ENCODE data around the gene NOXA1. TPM values are rescaled to one million over a fixed set of nuclear protein-coding genes. Genes with fewer than 3 reads are reported as not detected.

NOXA1 gene
- total and polyA plus RNA-seq, 2 donors (not counting 1 experiment from before 2014, with no cell fraction given): 0.08 to 0.66 TPM

DNA sequence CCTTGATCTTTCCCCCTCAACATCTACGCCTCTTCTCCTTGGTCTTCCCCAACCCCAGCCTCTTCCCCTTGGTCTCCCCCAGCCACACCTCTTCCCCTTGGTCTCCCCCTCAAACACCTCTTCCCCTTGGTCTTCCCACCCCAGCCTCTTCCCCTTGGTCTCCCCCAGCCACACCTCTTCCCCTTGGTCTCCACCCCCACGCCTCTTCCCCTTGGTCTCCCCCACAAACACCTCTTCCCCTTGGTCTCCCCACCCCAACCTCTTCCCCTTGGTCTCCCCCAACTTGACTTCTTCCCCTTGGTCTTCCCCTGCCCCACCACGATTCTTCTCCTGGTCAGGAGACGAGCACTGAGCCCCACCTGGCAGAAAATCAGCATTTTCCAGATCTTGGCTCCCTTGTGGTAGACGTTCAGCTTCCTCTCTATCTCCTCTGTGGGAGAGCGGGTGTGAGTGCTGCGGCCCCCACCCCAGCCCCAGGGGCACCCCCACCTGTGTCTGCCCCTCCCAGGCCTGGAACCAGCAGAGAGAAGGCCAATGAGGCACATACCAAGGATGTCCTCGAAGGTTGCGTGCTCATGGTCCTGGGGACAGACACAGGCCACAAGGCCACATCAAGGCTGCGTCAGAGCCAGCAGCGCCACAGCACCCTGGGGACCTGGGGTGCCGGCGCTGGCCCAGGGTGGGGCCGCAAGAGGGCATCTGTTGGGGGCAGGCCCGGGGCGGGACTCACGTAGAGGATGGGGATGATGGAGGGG is 29.0 kb downstream of the NOXA1 start:
- Histone ChIP-seq H3K4me2 (ENCODE audit: extremely low read depth, insufficient read depth, low read length) (no peak overlapping the region), H3K27ac (ENCODE audit: insufficient read depth, low read length) (no peak overlapping the region), H2AFZ (ENCODE audit: low read length) (no peak overlapping the region), H3K9ac (ENCODE audit: insufficient read depth, low read length) (no peak overlapping the region), H3K79me2 (ENCODE audit: control insufficient read depth, insufficient read depth, low read length) (no peaks in the 10 kb centered on the region), H3K9me3 (ENCODE audit: control insufficient read depth, insufficient read depth, low read depth, low read length) (no peaks in the 10 kb centered on the region), H3K36me3 (ENCODE audit: control insufficient read depth, insufficient read depth, low read length) (peaks cover 17% of the 10 kb centered on the region), H3K27me3 (ENCODE audit: control insufficient read depth, insufficient read depth, low read length) (no peaks in the 10 kb centered on the region), H3K4me3 (replicated peaks in 1 of 4; ENCODE audit: control extremely low read depth in 1 of 4, insufficient read depth in 1 of 4, low read depth in 3 of 4, low read length in 4 of 4) (no peak overlapping the region), H4K20me1 (ENCODE audit: control insufficient read depth, extremely low read depth, insufficient read depth, low read length) (no peaks in the 10 kb centered on the region), H3K4me1 (ENCODE audit: control insufficient read depth, extremely low read depth, insufficient read depth, low read length) (no peaks in the 10 kb centered on the region)
- TF ChIP-seq, protein P1, sequence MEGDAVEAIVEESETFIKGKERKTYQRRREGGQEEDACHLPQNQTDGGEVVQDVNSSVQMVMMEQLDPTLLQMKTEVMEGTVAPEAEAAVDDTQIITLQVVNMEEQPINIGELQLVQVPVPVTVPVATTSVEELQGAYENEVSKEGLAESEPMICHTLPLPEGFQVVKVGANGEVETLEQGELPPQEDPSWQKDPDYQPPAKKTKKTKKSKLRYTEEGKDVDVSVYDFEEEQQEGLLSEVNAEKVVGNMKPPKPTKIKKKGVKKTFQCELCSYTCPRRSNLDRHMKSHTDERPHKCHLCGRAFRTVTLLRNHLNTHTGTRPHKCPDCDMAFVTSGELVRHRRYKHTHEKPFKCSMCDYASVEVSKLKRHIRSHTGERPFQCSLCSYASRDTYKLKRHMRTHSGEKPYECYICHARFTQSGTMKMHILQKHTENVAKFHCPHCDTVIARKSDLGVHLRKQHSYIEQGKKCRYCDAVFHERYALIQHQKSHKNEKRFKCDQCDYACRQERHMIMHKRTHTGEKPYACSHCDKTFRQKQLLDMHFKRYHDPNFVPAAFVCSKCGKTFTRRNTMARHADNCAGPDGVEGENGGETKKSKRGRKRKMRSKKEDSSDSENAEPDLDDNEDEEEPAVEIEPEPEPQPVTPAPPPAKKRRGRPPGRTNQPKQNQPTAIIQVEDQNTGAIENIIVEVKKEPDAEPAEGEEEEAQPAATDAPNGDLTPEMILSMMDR (conservative IDR thresholded peaks at IDR 0.05 in 1 of 2, IDR thresholded peaks at IDR 0.05 in 1 of 2; ENCODE audit: low read depth in 1 of 2, low read length in 2 of 2): no peak
- TF ChIP-seq EZH2 (IDR thresholded peaks at IDR 0.05; ENCODE audit: low read length, missing control alignments): no peak
- no peak for DNase-seq (ENCODE audit: low read depth in 2 of 2)

DNA sequence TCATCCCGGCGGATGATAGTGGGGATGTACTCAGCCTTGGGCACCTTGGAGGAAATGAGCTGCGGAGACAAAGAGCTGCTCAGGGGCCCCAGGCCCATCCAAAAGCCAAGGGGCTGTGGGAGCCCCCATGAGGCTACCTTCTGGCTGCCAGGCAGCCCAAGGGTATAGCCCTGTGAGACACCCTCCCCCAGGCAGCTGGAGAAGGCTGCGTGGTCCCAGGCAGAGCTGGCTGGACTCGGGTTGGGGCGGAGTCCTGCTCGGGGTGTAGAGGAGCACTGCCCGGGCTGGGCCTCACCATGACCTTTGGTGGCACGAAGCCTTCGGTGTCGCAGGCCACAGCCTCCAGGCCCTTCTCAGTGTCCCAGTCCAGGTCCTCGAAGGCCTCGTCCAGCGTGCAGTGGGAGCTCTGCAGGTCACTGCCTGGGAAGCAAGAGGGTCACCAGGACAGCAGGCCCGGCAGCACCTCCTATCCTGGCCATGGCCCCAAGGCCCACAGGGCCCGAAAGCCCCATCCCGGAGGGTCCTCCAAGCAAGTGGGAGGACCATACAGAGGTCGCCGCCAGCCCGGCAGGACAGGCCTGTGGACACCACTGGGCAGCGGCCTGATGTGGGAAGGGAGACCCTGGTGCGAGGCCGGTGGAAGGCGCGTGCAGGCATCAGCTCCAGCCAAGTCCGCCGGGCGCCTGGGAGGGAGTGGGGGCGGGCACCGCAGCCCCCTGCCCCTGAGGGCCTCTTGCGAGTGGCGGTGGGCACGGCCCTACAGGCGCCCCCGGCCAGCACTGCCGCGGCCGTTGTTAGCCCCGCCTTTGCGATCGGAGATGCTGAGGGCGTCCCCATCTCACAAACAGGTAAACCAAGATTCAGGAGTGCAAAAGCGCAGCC is 29.8 kb downstream of the NOXA1 start:
- peak overlapping the region in 2 of 4 experiments; percentile 16 to 42 for H3K4me3 ChIP-seq (replicated peaks in 1 of 4; ENCODE audit: control extremely low read depth in 1 of 4, insufficient read depth in 1 of 4, low read depth in 3 of 4, low read length in 4 of 4)

More for the DNA sequence above, 29.8 kb downstream of the NOXA1 start:
- TF ChIP-seq, protein P1 (conservative IDR thresholded peaks at IDR 0.05 in 1 of 2, IDR thresholded peaks at IDR 0.05 in 1 of 2; ENCODE audit: low read depth in 1 of 2, low read length in 2 of 2): no peak
- TF ChIP-seq EZH2 (IDR thresholded peaks at IDR 0.05; ENCODE audit: low read length, missing control alignments): no peak
- DNase-seq (ENCODE audit: low read depth in 2 of 2): no peak
- no peaks in the 10 kb centered on the region for H3K27me3 ChIP-seq (ENCODE audit: control insufficient read depth, insufficient read depth, low read length)
- no peak overlapping the region for H2AFZ ChIP-seq (ENCODE audit: low read length)
- H4K20me1 ChIP-seq (ENCODE audit: control insufficient read depth, extremely low read depth, insufficient read depth, low read length): no peaks in the 10 kb centered on the region
- H3K4me2 ChIP-seq (ENCODE audit: extremely low read depth, insufficient read depth, low read length): no peak overlapping the region
- H3K27ac ChIP-seq (ENCODE audit: insufficient read depth, low read length): no peak overlapping the region
- peaks cover 20% of the 10 kb centered on the region for H3K36me3 ChIP-seq (ENCODE audit: control insufficient read depth, insufficient read depth, low read length)
- H3K9me3 ChIP-seq (ENCODE audit: control insufficient read depth, insufficient read depth, low read depth, low read length): no peaks in the 10 kb centered on the region
- H3K9ac ChIP-seq (ENCODE audit: insufficient read depth, low read length): no peak overlapping the region
- peaks cover 2% of the 10 kb centered on the region for H3K4me1 ChIP-seq (ENCODE audit: control insufficient read depth, extremely low read depth, insufficient read depth, low read length)
- H3K79me2 ChIP-seq (ENCODE audit: control insufficient read depth, insufficient read depth, low read length): no peaks in the 10 kb centered on the region

Measured in fibroblast of lung (primary cell).